Activated naive CD4-positive, alpha-beta T cell treated with anti-CD3 and anti-CD28 coated beads for 36 hours (primary cell): ENCODE measurements around the gene MKRN1. TPM values are rescaled to one million over a fixed set of nuclear protein-coding genes. Genes with fewer than 3 reads are reported as not detected.
A peak's percentile ranks its signal among the peaks of the same experiment; 100 is the strongest.
"Not testable (repeated sequence)": the region's sequence is repeated elsewhere in the genome, so short reads cannot be mapped to it uniquely, and the experiment has no call there.

ENCODE experiments used
- CTCF ChIA-PET: fragments of 350-600 bp; sonication (Branson Sonifier 250); formaldehyde crosslinking; loops from one replicate; lab custom pipeline; 2021; ENCODE audit warnings: antibody characterized with exemption; lab: Charles Lee
- DNase-seq: peaks from one replicate; pipeline ENCODE4 v3.0.0-alpha.2; 2020
- H3K27ac Mint-ChIP-seq: one replicate; pipeline ENCODE4 v1.8.0; 2021; ENCODE audit warnings: mild to moderate bottlenecking, mixed read lengths
- H3K27me3 Mint-ChIP-seq: one replicate; pipeline ENCODE4 v1.8.0; 2021; ENCODE audit warnings: low read depth, mixed read lengths
- H3K36me3 Mint-ChIP-seq: one replicate; pipeline ENCODE4 v1.8.0; 2021; ENCODE audit warnings: low read depth, mixed read lengths
- H3K4me1 Mint-ChIP-seq: one replicate; pipeline ENCODE4 v1.8.0; 2021; ENCODE audit warnings: low read depth, mixed read lengths
- H3K4me3 Mint-ChIP-seq: one replicate; pipeline ENCODE4 v1.8.0; 2021; ENCODE audit warnings: mild to moderate bottlenecking, moderate library complexity, mixed read lengths
- H3K9me3 Mint-ChIP-seq: one replicate; pipeline ENCODE4 v1.8.0; 2021; ENCODE audit warnings: mixed read lengths
- intact Hi-C: fragments of 100-400 bp; cut with micrococcal nuclease; formaldehyde crosslinking; loops from one replicate; pipeline ENCODE4 v1.15.1; 2023
- total RNA-seq, 2 experiments: library from RNA; stranded (reverse); gene quantifications; one replicate each; pipeline ENCODE4 v1.2.3, GENCODE V29; 2021

The MKRN1 gene
- total RNA-seq, 2 experiments from 2014 or later, result 77.6 to 78.6 TPM

DNA sequence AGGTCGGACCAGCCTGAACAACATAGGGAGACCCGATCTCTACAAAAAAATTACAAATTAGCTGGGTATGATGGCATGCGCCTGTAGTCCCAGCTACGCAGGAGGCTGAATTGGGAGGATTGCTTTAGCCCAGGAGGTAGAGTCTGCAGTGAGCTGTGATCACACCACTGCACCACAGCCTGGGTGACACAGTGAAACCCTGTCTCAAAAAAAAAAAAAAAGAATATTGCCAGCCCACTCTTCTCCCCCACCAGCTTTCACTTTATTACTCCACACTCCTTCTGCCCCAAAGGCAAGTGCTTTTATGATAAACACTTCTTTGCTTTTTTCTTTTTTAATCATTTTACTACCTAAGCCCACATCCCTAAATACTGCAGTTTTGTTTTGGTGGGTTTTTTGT, 60.7 kb downstream of the MKRN1 start:
- no peak for DNase-seq
- intact Hi-C loops, result no loop called here
- CTCF ChIA-PET, result interaction anchor here (0.6 to 2.0 kb wide), 4 partner anchors 25 to 403 kb away, joined by 3 to 8 read pairs (median 4); no protein-coding TSS in a partner anchor
- Mint-ChIP-seq H3K9me3 (no peaks in the 10 kb centered on the region), H3K4me1 (peaks cover 4% of the 10 kb centered on the region), H3K27ac (no peak overlapping the region), H3K4me3 (no peak overlapping the region), H3K36me3 (no peaks in the 10 kb centered on the region), H3K27me3 (no peaks in the 10 kb centered on the region)

- intact Hi-C loops, H3K27ac Mint-ChIP-seq, H3K4me3 Mint-ChIP-seq, DNase-seq, H3K9me3 Mint-ChIP-seq, H3K36me3 Mint-ChIP-seq, H3K27me3 Mint-ChIP-seq, H3K4me1 Mint-ChIP-seq: not testable (repeated sequence)
- CTCF ChIA-PET, result interaction anchor here (1.1 to 2.0 kb wide), 3 partner anchors 26 to 224 kb away, joined by 3 to 8 read pairs (median 3); no protein-coding TSS in a partner anchor
These were observed 61.2 kb downstream of the MKRN1 start for GRCh38 chr7:140418156-140418472.

DNA sequence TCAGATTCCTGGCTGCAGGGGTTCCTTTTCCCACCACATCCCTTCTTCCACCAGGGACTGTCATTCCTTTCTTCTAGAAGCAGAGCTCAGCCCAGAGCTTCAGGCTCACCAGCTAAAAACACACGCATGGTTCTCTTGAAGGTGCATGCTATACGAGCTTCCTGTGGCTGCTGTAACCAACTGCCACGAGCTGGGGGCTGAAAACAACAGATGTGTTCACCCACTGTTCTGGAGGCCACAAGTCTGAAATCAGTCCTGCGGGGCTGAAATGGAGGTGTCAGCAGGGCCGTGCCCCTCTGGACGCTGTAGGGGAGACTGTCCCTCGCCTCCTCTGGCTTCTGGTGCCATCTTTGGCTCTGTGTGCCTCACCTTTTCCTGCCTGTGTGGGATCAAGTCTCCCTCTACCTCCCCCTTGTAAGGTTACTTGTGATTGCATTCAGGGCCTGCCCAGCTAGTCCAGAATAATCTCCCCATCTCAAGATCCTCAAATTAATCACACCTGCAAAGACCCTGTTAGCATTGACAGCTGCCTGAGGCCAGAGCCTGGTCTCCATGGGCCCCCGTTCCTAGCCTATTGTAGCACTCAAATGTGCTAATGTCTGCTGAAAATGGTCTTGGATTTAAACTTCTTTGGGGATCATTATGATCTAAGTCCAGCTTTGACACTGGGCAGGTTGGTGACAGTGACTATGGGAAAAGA, 61.7 kb downstream of the MKRN1 start:
- no peak overlapping the region for H3K27ac Mint-ChIP-seq

GRCh38 chr7:140416560-140416959, 62.7 kb downstream of the MKRN1 start:
- Mint-ChIP-seq H3K27me3 (no peaks in the 10 kb centered on the region), H3K4me3 (no peak overlapping the region), H3K9me3 (no peaks in the 10 kb centered on the region), H3K36me3 (peaks cover 3% of the 10 kb centered on the region), H3K27ac (no peak overlapping the region), H3K4me1 (peaks cover 4% of the 10 kb centered on the region)
- no peak for DNase-seq
- intact Hi-C loops, result no loop called here
- CTCF ChIA-PET, result interaction anchor here (0.8 to 2.0 kb wide), 2 partner anchors 27 to 113 kb away, joined by 3 to 8 read pairs; no protein-coding TSS in a partner anchor

More for the DNA sequence above, 61.7 kb downstream of the MKRN1 start:
- H3K27me3 Mint-ChIP-seq, result no peaks in the 10 kb centered on the region
- H3K4me1 Mint-ChIP-seq, result peaks cover 4% of the 10 kb centered on the region
- peaks cover 2% of the 10 kb centered on the region for H3K36me3 Mint-ChIP-seq
- CTCF ChIA-PET, result interaction anchor here (0.8 to 2.0 kb wide), 4 partner anchors 26 to 225 kb away, joined by 3 to 8 read pairs (median 3); no protein-coding TSS in a partner anchor
- no peaks in the 10 kb centered on the region for H3K9me3 Mint-ChIP-seq
- no peak for DNase-seq
- H3K4me3 Mint-ChIP-seq, result no peak overlapping the region
- intact Hi-C loops, result no loop called here

GRCh38 chr7:140415816-140416215, 63.5 kb downstream of the MKRN1 start:
- H3K9me3 Mint-ChIP-seq, H3K4me1 Mint-ChIP-seq, H3K4me3 Mint-ChIP-seq, H3K36me3 Mint-ChIP-seq, H3K27ac Mint-ChIP-seq, H3K27me3 Mint-ChIP-seq, intact Hi-C loops, DNase-seq, CTCF ChIA-PET: not testable (repeated sequence)

DNA sequence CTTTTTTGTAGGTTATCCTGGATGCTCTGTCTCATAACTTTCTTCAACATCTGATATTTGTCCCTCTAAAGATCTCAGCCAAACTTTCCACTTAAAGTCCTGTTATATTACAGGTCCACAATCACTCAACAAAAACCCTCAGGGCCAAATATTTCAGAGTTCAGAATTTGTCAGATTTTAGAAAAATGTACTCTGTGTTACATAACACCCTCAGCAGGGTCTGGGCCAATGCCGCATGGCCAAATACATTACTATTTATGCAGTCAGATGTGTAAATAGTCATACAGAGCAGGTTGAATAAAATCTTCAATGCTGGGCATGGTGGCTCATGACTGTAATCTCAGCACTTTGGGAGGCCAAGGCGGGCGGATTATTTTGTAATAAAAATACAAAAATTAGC, 63.9 kb downstream of the MKRN1 start:
- H3K4me1 Mint-ChIP-seq, result peaks cover 4% of the 10 kb centered on the region
- no peaks in the 10 kb centered on the region for H3K27me3 Mint-ChIP-seq
- CTCF ChIA-PET, result no interaction called here
- no peak overlapping the region for H3K27ac Mint-ChIP-seq
- DNase-seq, result no peak
- intact Hi-C loops, result no loop called here
- no peak overlapping the region for H3K4me3 Mint-ChIP-seq
- H3K9me3 Mint-ChIP-seq, result no peaks in the 10 kb centered on the region
- peaks cover 5% of the 10 kb centered on the region for H3K36me3 Mint-ChIP-seq

GRCh38 chr7:140404565-140405065, 74.7 kb downstream of the MKRN1 start:
- peak overlapping the region; percentile 86 for H3K27ac Mint-ChIP-seq
- intact Hi-C loops, result loop anchor here (1.0 to 5.0 kb wide), 7 partner anchors 38 to 722 kb away; partner anchors contain the start of genes BRAF, MRPS33 and PARP12
- peaks cover 27% of the 10 kb centered on the region for H3K4me1 Mint-ChIP-seq
- H3K4me3 Mint-ChIP-seq, result peak overlapping the region; percentile 82
- H3K9me3 Mint-ChIP-seq, result no peaks in the 10 kb centered on the region
- no peaks in the 10 kb centered on the region for H3K27me3 Mint-ChIP-seq
- peaks cover 2% of the 10 kb centered on the region for H3K36me3 Mint-ChIP-seq
- DNase-seq, result no peak
- CTCF ChIA-PET, result interaction anchor here (1.8 kb wide), 1 partner anchor 39 kb away, joined by 10 read pairs; no protein-coding TSS in a partner anchor

DNA sequence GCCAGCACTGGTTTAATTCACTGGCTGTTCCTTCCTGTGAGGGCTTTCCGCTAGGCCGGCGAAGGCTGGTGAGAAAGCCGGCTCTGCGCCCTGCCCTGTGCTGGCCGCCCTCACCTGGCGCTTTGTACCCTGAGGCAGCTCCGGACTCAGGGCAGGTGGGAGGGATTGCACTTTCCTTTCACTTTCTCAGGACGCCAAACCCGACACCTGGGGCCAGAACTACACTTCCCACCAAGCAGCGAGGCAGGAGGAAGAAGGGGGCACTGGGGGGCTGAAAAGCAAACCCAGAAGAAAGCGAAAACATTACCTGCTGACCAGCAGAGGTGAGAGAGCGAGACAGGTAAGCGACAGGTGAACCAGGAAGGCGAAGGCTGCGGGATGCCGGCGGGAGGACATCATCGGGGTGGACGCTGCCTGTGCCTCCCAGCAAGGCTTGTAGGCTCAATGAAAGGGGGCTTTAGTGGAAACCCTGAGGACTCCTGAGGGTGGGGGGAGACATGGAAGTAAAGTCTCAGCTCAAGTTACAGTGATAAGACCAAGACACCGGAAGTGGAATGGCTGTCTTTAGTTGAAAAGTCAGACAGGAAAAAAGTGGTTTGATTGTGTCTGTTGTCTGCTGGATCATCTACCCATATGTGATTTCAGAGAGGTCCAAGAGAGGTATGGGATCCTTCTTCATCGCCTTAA, 75.3 kb downstream of the MKRN1 start, which contains the start of gene RAB19:
TSS of gene RAB19 (plus strand) at position 181 of the 687 bp plus-strand sequence. CDS start 3,589 bp downstream, outside the sequence.
- intact Hi-C loops, result loop anchor here (1.0 to 5.0 kb wide), 8 partner anchors 38 to 722 kb away; partner anchors contain the start of genes BRAF, MRPS33 and PARP12
- peaks cover 27% of the 10 kb centered on the region for H3K4me1 Mint-ChIP-seq
- H3K27me3 Mint-ChIP-seq, result no peaks in the 10 kb centered on the region
- DNase-seq, result peak; percentile 67
- H3K36me3 Mint-ChIP-seq, result peaks cover 2% of the 10 kb centered on the region
- CTCF ChIA-PET, result interaction anchor here (0.9 to 1.8 kb wide), 2 partner anchors 30 to 40 kb away, joined by 3 to 10 read pairs; no protein-coding TSS in a partner anchor
- H3K27ac Mint-ChIP-seq, result peak within 1 kb of the TSS; percentile 86
- H3K9me3 Mint-ChIP-seq, result no peaks in the 10 kb centered on the region
- H3K4me3 Mint-ChIP-seq, result peak within 1 kb of the TSS; percentile 82

Other genes with a start within 250 kb of the MKRN1 start
- 10 to 100 TPM; 25.6 to 28.7 TPM for gene SLC37A3, start 81.0 kb downstream of the MKRN1 start, total RNA-seq
- 1 to 10 TPM; 4.6 to 5.2 TPM for gene RAB19, start 75.4 kb downstream of the MKRN1 start, total RNA-seq
- not detected for gene DENND2A, start 161.3 kb upstream of the MKRN1 start, total RNA-seq
- 10 to 100 TPM; 22.1 TPM for gene ADCK2, start 193.4 kb upstream of the MKRN1 start, total RNA-seq
- gene NDUFB2, start 217.2 kb upstream of the MKRN1 start, total RNA-seq, result 100 to 1,000 TPM; 167 to 179 TPM